ENCODE results near the gene ARHGAP23. TPM values are rescaled to one million over a fixed set of nuclear protein-coding genes. Genes with fewer than 3 reads are reported as not detected.
A peak's percentile ranks its signal among the peaks of the same experiment; 100 is the strongest.

ARHGAP23 gene
- total RNA-seq, 2 donors from 2014 or later, result 27.3 to 204 TPM

- intact Hi-C loops (cut with DNase I), result no loop called here
- WGBS, result 71% methylated on average over 9 of the region's 9 CpGs
- Histone ChIP-seq H3K27me3 (replicated peaks; ENCODE audit: insufficient read depth) (no peaks in the 10 kb centered on the region), H3K4me3 (no peak overlapping the region), H3K36me3 (no peaks in the 10 kb centered on the region), H3K4me1 (replicated peaks) (peaks cover 4% of the 10 kb centered on the region), H3K27ac (no peak overlapping the region), H3K9me3 (no peaks in the 10 kb centered on the region)
- TF ChIP-seq, protein P1, sequence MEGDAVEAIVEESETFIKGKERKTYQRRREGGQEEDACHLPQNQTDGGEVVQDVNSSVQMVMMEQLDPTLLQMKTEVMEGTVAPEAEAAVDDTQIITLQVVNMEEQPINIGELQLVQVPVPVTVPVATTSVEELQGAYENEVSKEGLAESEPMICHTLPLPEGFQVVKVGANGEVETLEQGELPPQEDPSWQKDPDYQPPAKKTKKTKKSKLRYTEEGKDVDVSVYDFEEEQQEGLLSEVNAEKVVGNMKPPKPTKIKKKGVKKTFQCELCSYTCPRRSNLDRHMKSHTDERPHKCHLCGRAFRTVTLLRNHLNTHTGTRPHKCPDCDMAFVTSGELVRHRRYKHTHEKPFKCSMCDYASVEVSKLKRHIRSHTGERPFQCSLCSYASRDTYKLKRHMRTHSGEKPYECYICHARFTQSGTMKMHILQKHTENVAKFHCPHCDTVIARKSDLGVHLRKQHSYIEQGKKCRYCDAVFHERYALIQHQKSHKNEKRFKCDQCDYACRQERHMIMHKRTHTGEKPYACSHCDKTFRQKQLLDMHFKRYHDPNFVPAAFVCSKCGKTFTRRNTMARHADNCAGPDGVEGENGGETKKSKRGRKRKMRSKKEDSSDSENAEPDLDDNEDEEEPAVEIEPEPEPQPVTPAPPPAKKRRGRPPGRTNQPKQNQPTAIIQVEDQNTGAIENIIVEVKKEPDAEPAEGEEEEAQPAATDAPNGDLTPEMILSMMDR (IDR thresholded peaks at IDR 0.05), result no peak
- TF ChIP-seq POLR2AphosphoS5 (IDR thresholded peaks at IDR 0.05), result no peak
- TF ChIP-seq POLR2A (IDR thresholded peaks at IDR 0.05), result no peak
- DNase-seq (ENCODE audit: low spot score), result no peak
Observed at GRCh38 chr17:38425744-38426143, 2.5 kb upstream of the ARHGAP23 start.

GRCh38 chr17:38426441-38426840 is 1.8 kb upstream of the ARHGAP23 start:
- Histone ChIP-seq H3K4me1 (replicated peaks) (peaks cover 4% of the 10 kb centered on the region), H3K36me3 (no peaks in the 10 kb centered on the region), H3K9me3 (no peaks in the 10 kb centered on the region), H3K4me3 (no peak overlapping the region), H3K27ac (no peak overlapping the region), H3K27me3 (replicated peaks; ENCODE audit: insufficient read depth) (no peaks in the 10 kb centered on the region)
- TF ChIP-seq POLR2AphosphoS5 (IDR thresholded peaks at IDR 0.05), result no peak
- TF ChIP-seq, protein P1 (IDR thresholded peaks at IDR 0.05), result no peak
- no peak for TF ChIP-seq POLR2A (IDR thresholded peaks at IDR 0.05)
- intact Hi-C loops (cut with DNase I), result no loop called here
- DNase-seq (ENCODE audit: low spot score), result no peak

GRCh38 chr17:38427160-38427949 is 909 bp upstream of the ARHGAP23 start:
- Histone ChIP-seq H3K27me3 (replicated peaks; ENCODE audit: insufficient read depth) (no peaks in the 10 kb centered on the region), H3K9me3 (no peaks in the 10 kb centered on the region), H3K4me3 (peak overlapping the region; percentile 76 to 78), H3K4me1 (replicated peaks) (peaks cover 4% of the 10 kb centered on the region), H3K36me3 (no peaks in the 10 kb centered on the region), H3K27ac (peak overlapping the region; percentile 79 to 86)
- DNase-seq (ENCODE audit: low spot score), result no peak
- WGBS, result 55% methylated on average over 7 of the region's 7 CpGs
- intact Hi-C loops (cut with DNase I), result no loop called here
- TF ChIP-seq POLR2AphosphoS5 (IDR thresholded peaks at IDR 0.05) (no peak), POLR2A (IDR thresholded peaks at IDR 0.05) (no peak)
- TF ChIP-seq, protein P1 (IDR thresholded peaks at IDR 0.05), result no peak

DNA sequence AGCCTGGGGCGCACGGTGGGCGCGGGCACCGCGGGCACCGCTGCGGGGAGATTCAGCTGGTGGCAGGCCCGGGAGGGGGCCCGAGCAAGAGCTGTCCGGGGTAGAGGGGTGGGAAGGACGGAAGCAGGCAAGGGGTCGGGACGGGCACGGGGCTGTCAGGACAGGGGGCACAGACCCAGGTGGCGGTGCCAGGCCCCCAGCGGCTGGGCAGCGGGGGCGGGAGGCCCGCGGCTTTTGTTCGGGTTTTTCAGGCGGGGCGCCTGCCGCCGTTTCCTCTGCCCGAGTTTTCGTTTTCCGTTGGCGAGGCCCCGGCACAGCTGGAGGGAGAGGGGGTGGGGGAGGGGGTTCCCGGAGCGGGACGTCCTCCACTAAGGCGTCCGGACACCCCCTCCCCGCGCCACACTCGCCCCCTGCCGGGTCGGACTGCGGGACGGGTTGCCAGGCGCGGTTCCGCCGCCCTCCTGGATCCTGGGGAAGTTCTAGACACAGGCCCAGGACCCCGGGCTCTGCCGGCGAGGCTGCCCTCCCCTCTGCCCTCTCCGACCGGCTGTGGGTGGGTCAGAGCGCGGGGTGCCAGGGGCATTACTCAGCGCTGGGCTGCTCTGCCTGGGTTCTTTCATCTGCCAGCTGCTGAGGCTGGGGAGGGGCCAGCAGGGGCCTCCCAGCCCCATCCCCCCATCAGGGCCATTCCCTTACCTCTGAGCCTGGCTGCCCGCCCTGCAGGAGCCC is 543 bp downstream of the ARHGAP23 start:
- intact Hi-C loops (cut with DNase I), result no loop called here
- Histone ChIP-seq H3K27me3 (replicated peaks; ENCODE audit: insufficient read depth) (no peaks in the 10 kb centered on the region), H3K27ac (peak overlapping the region; percentile 79 to 86), H3K36me3 (no peaks in the 10 kb centered on the region), H3K4me3 (peak overlapping the region; percentile 76 to 78), H3K4me1 (replicated peaks) (peaks cover 4% of the 10 kb centered on the region), H3K9me3 (no peaks in the 10 kb centered on the region)
- DNase-seq (ENCODE audit: low spot score), result no peak
- 1% methylated on average over 43 of the region's 56 CpGs for WGBS
- no peak for TF ChIP-seq POLR2AphosphoS5 (IDR thresholded peaks at IDR 0.05)
- TF ChIP-seq POLR2A (IDR thresholded peaks at IDR 0.05), result peak; percentile 43
- TF ChIP-seq, protein P1 (IDR thresholded peaks at IDR 0.05), result no peak

Data from prostate gland (tissue), 2 donors.